SU-DHL-6 (cell line): ENCODE data around the gene ZNF83.

Source experiments
- CTCF ChIP-seq: fragments of 200-600 bp; sonication (generic); IDR thresholded peaks from one replicate; pipeline ENCODE4 v1.5.1; 2017; ENCODE audit warnings: antibody characterized with exemption, mild to moderate bottlenecking, low read length, moderate library complexity; ENCODE audit not compliant: insufficient read depth, poor library complexity, severe bottlenecking
- EZH2phosphoT487 ChIP-seq: fragments of 200-600 bp; sonication (generic), shearing (Covaris generic); conservative IDR thresholded peaks from 2 replicates; pipeline ENCODE4 v1.6.1; 2018; ENCODE audit warnings: mild to moderate bottlenecking, antibody characterized with exemption, low read length, moderate library complexity, mixed read lengths

- TF ChIP-seq CTCF (no peak), EZH2phosphoT487 (no peak)
Measured at GRCh38 chr19:52653161-52653560, 15.0 kb upstream of the ZNF83 start.
